GM18520 (cell line): ENCODE results near the gene ERC1.
"Not testable (repeated sequence)": the region's sequence is repeated elsewhere in the genome, so short reads cannot be mapped to it uniquely, and the experiment has no call there.

Experiments used
- ATAC-seq: cut with Tn5 transposase; IDR thresholded peaks from one replicate; pipeline ENCODE4 v1.9.1; 2021; ENCODE audit not compliant: unreplicated experiment

ERC1 gene

DNA sequence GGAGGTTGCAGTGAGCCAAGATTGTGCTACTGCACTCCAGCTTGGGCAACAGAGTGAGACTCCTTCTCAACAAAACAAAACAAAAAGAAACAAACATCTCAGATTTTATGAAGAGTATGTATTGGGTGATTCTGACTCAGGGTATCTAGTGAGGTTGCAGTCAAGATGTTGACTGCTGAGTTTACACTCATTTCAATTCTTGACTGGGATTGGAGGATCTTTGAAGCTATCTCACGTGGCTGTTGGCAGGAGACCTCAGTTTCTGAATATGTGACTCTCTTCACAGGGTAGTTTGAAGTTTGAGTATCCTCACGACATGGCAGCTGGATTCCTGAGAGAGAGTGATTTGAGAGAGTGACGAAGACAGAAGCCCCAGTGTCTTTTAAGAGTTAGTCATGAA lies 29.4 kb downstream of the ERC1 start:
- ATAC-seq, result no peak

DNA sequence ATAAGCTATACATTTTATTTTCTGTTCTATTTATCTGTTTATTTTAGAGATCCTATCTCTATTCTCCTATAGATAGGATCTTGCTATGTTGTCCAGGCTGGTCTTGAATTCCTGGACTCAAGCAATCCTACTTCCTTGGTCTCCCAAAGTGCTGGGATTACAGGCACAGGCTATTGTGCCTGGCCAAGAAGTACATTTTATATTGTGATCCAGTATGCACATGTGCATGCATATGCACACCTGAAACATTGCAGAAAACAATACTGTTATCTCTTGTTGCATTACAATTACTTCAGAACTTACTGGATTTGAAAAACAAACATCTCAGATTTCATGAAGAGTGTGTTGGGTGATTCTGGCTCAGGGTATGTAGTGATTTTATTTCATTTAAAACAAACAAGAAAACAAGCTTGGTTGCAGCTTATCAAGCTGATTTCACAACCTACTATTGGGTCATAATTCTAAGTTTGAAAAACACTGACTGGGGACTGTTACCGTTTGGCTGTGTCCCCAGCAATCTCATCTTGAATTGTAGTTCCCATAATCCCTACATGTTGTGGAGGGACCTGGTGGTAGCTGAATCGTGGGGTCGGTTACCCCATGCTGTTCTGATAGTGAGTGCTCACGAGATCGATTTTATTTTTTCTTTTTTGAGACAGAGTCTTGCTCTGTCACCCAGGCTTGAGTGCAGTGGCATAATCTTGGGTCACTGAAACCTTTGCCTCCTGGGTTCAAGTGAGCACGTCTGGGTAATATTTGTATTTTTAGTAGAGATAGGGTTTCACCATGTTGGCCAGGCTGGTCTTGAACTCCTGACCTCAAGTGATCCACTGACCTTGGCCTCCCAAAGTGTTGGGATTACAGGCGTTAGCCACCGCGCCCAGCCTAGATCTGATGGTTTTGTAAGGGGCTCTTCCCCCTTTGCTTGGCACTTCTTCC lies 31.3 kb downstream of the ERC1 start:
- ATAC-seq, result no peak

DNA sequence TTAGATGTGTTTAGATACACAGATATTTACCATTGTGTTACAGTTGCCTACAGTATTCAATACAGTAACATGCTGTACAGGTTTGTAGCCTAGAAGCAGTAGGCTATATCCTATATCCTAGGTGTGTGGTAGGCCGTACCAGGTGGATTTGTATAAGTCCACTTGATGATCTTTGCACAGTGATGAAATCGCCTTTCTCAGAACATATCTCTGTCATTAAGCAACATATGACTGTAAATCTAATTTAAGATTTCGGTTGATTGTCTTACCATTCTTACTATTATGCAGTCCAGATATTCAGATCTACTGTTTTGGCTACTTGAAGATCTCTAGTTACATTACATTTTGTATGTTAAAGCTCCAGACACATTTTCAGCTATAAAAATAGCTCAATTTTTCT lies 39.8 kb downstream of the ERC1 start:
- ATAC-seq, result no peak

DNA sequence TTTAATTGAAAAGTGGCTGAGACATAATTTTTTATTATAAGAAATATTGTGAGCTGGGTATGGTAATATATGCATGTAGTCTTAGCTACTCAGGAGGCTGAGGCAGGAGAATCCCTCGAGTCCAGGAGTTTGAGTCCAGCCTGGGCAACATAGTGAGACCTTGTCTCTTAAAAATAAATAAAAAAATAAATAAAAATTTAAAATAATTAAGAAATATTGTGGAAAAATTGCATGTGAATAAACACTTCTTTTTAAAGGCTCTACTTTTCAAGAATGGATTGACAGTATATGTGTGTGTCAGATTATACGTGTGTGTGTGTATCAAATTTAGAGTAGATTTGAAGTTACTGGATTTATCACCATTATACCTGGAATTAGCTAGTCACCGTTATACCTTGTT lies 43.2 kb downstream of the ERC1 start:
- ATAC-seq, result no peak

DNA sequence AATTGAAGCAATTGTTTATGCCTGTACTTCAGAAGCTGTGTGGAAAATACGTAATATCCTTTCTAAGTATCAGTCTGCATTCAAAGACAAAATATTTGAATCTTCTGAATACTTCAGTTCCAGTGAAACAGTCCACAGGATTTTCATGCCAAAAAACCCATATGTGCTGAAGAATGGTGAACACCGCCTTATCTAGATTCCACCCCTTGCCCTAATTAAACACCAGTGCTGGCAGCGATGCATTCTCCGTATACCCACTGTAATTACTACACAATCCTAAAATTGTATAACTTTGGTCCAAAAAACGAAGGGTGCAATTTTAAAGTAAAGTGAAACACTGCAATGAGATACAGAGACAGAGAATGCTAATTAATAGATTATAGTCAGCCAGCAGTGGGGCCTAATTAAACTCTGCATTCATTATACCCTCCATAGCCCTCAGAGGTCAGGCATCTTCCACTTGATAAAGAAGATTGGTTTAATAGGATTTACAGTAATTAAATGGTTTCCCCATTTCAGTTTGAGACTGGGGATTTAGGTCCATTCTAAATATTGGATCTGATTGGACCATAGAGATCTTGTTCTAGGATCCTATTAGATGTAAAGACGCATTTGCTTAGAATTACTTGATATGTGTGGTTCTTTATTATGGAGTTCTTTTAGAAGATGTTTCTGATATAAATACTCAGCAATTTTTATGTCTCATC lies 43.9 kb downstream of the ERC1 start:
- ATAC-seq, result no peak

DNA sequence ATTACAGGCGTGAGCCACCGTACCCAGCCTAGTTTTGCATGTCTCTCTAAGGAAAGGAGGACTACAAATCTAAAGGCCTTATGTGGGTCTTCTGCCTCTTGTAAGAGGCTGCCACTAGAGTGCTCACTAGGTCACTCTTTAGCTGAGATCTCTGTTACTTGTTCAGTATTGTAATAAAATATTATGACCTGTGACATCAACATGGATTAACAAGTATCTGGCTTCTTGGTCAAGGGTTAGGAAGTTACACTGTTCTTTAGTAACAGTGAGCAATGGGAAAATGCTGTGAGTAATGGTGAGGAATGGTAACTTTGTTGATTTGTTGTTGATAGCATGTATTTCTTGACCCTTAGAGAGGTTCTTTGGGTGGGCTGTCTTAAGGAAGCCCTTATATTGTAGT lies 50.5 kb downstream of the ERC1 start:
- ATAC-seq, result no peak

DNA sequence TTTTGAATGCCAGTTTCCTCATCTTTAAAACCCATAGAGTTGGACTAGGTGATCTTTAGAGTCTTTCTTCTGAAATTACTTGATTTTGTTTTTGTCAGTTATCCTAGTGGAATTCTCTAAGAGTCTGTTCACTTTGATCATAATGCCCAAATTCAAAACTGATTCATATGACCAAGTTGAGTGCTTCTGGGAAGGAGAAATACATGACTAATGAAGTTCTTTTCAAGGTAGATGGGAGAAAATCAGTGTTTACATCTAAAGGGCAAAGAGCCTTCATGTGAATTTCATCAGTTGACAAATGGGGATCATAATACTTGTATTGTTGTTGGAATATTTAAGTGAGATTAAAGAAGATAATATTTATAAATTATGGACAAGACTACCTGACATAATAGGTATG lies 53.2 kb downstream of the ERC1 start:
- no peak for ATAC-seq

DNA sequence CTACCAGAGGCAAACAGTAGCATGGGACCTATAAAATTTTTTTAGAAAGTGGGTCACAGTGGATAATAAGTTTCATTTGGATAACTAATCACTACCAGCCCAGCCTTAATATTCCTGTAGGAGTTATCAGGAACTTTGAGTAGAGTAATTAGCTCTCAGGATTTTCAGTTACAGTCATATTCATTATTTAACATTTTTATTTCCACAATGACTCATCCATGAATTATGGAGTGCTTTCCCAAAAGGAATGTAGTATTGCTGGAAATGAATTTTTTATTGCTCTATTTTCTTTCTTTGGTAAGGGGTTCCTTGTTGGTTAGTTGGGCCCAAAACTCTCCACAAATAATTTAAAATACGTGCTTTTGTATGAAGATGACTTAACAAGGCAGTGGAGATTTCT lies 53.7 kb downstream of the ERC1 start:
- no peak for ATAC-seq

DNA sequence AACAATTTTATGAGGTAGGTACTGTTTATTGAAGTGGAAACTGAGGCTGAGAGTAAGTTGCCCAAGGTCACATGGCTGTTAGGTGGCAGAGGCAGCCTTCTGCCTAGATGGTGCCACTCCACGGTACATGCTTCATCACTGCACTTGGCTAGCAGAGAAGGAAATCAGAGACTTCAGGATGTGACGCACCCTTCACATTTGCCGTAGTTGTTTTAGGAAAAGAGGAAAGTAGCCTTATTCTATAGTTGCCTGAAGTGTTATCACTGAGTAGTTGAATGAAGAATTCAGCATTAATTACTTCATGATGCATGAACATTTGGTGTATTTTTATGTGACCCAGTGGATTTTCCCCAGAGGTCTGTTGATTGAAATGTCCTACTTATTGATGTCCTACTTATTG lies 55.7 kb downstream of the ERC1 start:
- ATAC-seq, result no peak

DNA sequence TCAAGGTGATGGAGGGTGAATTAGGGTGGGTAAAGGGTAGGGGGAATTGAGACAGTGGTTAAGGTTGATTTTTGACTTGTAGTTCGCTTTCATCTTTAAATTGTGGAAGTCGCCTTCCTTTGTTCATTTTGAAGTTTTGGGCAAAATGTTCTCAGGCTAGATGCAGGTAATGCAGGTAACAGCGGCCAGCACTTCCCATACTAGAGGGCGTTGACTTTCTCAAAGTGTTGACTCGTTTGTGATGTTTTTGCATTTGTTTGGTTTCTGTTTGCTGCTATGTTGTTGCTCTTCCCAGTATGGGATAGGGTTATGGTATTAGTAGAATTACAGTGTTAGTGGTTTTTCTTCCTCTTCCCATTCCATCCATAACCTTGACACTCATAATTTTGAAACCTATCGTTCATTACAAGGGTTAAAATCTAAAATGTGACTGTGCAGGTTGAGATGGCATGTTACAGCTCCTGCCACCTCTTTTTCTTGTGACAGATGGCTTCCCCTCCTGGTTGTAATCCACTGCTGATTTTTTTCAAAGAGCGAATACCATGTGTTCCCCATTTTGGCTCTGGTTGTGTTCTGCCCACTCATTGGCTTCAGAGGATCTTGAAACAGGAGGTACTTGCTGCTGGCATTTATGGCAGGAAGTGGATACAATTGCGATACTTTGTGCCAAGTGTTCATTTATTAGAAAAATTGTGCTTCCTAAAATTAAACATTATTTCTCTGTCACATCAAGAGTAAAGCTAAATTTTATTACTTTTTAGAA lies 57.1 kb downstream of the ERC1 start:
- no peak for ATAC-seq

DNA sequence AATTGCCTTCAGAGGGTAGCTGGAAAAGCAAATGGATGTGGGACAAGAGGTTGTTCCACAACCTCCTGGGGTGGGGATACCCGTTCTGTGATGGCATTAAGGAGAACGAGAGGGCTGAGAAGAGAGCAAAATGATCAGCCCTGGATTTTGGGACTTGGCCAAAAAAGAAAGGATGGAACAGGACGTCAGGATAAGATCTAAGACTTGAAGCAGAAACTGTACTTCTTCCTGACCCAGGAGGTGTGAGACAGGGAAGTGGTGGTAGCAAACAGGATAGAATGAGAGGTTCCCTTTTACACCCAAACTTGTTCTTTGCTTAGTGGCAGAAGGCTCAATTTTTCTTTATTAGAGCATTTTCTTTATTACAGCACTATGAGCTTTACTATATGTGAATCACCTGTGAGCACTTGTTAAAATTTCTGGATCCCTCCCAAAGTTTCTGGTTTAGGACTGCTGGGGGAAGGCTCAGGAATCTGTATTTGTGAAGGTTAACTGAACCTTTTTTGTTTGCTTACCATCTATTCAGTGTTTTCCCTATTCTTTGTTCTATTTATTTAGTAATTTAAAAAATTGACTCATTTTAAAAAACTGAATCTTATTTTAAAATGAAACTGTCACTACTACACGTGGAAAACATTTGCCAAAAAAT lies 59.2 kb downstream of the ERC1 start:
- no peak for ATAC-seq

DNA sequence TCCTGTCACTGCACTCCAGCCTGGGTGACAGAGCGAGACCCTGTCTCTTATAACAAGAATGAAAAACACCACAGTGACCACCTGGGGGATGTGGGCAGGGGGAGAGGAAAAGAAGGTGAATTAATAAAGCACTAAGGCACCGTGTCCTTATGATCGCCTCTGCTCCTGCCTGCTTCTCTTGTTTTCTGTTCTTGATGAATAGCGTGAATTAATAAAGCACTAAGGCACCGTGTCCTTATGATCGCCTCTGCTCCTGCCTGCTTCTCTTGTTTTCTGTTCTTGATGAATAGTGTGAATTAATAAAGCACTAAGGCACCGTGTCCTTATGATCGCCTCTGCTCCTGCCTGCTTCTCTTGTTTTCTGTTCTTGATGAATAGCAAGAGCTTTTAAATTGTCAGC lies 60.6 kb downstream of the ERC1 start:
- not testable (repeated sequence) for ATAC-seq

DNA sequence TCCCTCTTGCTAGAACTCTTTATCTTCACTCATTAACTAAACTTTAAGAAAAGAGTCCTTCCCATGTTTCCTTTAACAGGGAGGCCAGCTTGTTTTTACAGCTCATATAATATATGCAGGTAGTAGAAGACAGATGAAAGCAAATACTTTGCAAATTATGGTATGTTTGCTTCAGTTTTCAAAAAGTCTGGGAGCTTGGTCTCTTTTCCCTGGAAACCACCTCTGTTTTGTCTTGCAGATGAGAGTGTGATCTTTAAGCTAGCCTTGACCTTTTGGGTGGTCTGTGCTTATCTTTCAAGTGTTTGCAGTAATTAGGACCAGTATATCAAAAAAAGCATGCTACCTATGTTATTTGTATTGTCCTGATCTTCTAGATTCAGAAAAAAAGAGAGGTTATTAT lies 62.7 kb downstream of the ERC1 start:
- no peak for ATAC-seq

DNA sequence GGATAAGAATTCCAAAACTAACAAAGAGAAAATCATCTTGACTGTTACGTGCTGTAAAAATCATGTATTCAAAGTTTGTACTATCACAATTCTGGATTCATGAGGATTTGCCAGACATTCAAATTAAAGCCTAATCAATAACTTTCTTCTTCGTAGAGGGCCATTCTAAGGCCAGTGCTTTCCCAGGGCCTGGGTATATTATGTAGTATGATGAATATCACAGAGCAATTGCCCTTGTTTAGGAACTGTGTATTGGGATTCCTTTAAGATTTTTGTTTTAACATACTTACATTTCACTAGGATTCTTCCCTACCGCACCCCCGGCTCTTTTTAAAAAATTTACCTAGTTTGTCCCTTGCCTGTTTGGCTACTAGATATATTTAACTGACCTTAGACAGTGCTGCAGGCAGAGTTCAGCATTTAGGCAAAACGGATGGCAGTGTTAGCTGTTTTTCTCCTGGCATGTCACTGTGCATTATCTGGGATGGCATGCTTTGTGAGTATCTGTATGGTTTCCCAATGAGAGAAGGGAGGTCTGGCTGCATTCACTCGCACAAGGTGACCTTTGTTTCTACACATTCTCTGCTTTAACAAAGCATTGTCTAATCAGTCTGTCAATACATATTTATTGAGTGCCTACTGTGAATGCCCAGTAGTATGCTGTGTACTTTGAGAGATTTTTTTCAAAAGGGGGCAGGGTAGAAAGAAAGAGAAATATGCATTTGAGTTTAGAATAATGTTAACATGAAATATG lies 63.3 kb downstream of the ERC1 start:
- no peak for ATAC-seq

DNA sequence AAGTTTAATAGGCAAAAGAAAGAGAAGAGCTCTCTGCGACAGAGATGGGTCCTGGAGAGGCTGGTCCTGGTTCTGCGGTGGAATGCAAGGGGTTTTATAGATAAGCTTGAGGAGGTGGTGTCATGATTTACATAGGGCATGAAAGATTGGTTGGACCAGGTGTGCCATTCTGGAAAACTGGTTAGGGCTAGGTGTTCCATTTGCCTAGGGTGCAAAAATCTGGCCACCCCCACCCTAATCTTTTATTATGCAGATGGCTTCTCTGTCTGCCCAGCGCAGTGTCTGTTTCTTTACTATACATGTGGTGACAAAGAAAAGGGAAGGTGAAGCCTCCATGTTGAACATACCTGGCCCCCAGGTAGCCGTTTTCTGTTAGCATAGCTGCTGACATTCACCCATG lies 65.4 kb downstream of the ERC1 start:
- ATAC-seq, result no peak

DNA sequence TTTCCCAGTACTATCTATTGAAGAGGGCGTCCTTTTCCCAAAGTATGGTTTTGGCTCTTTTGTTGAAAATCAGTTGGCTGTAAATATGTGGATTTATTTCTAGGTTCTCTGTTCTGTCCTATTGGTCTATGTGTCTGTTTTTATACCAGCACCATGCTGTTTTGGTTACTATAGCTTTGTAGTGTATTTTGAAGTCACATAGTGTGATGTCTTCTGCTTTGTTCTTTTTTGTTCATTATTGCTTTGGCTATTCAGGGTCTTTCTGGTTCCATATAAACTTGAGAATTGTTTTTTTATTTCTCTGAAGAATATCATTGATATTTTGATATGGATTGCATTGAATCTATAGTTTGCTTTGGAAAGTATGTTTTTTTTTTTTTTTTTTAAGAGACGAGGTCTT lies 67.4 kb downstream of the ERC1 start:
- no peak for ATAC-seq

DNA sequence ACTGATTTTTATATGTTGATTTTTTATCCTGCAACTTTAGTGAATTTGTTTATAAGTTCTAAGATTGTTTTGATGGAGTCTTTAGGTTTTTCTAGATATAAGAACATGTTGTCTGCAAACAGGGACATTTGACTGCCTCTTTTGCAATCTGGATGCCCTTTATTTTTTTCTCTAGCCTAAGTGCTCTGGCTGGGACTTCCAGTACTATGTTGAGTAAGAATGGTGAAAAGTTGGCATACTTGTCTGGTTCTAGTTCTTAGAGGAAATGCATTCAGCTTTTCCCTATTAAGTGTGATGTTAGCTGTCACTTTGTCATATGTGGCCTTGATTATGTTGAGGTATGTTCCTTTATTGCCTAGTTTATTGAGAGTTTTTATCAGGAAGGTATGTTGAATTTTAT lies 68.1 kb downstream of the ERC1 start:
- no peak for ATAC-seq

DNA sequence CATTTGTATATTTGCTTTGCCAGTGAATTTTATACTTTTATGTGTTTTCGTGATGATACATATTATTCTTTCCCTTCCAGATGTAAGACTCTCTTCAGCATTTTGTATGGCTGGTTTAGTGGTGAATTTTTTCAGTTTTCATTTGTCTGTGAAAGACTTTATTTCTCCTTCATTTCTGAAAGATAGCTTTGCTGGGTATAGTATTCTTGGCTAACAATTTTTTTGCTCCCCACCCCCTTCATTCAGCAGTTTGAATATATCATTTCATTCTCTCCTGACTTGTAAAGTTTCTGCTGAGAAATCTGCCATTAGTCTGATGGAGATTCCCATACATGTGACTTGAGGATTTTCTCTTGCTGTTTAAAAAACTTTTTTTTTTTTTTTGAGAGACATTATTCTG lies 72.8 kb downstream of the ERC1 start:
- no peak for ATAC-seq

DNA sequence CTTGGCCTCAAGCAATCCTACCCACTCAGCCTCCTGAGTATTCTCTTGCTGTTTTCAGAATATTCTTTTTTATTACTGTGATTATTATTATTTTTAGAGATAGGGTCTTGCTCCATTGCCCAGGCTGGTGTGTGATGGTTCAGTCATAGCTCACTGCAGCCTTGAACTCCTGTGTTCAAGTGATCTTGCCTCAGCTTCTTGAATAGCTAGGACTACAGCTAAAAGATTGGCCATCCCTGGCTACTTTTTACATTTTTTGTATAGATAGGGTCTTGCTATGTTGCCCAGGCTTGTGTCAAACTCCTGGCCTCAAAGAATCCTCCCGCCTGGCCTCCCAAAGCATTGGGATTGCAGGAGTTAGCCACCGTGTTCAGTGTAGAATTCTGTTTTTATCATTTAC lies 73.3 kb downstream of the ERC1 start:
- no peak for ATAC-seq

DNA sequence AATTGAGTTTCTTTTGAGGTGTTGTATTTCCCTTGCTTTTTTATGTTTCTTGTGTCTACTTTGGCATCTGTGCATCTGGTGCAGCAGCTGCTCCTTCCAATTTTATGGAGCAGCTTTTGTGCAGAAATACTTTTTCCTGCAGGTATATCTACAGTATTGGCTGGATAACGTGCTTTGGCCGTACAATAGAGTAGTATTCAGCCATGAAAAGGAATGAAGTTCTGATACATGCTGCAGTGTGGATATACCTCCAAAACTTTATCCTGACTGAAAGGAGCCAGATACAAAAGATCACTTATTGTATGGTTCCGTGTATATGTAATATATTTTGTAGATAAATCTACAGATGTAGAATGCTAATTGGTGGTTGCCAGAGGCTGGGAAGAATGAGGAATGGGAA lies 74.6 kb downstream of the ERC1 start:
- ATAC-seq, result no peak

DNA sequence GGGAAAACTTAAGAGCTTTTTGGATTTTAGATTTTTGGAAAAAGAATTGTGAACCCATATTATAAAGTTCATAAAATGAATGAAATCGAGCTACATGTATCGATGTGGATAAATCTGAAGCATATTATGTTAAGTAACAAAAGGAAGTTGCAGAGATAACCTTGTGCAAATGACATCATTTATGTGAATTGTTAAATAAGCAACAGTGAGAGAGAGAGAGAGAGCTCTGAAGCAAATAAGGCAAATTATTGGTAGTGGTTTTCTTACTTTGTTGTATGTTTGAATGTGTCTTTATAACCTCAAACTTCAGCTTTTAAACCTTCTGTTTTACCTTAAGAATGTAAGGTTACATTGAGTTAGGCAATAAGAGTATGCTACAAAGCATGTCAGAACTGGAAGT lies 78.8 kb downstream of the ERC1 start:
- ATAC-seq, result no peak
